GM18519 (cell line): ENCODE measurements around the gene CHRM4.

Source experiments
- ATAC-seq: cut with Tn5 transposase; IDR thresholded peaks from one replicate; pipeline ENCODE4 v1.9.1; 2021; ENCODE audit warnings: mild to moderate bottlenecking, moderate library complexity; ENCODE audit not compliant: unreplicated experiment, low FRiP score

CHRM4 gene

GRCh38 chr11:46391578-46392420, at the start of gene CHRM4:
Gene CHRM4, minus strand, starts transcription at chr11:46391776. Its CDS starts 5,219 bp downstream, at chr11:46386557.
- no peak for ATAC-seq

GRCh38 chr11:46438211-46438610, 46.6 kb upstream of the CHRM4 start:
- ATAC-seq: no peak

GRCh38 chr11:46437122-46437689, 45.6 kb upstream of the CHRM4 start:
- ATAC-seq: no peak

- ATAC-seq: no peak
These were observed 44.5 kb upstream of the CHRM4 start for GRCh38 chr11:46436113-46436512.

- ATAC-seq: no peak
These were observed 44.1 kb upstream of the CHRM4 start for GRCh38 chr11:46435679-46436078.

GRCh38 chr11:46431211-46431610, 39.6 kb upstream of the CHRM4 start:
- no peak for ATAC-seq

- ATAC-seq: no peak
These were observed 38.1 kb upstream of the CHRM4 start for GRCh38 chr11:46429717-46430116.

GRCh38 chr11:46427364-46427763, 35.8 kb upstream of the CHRM4 start:
- no peak for ATAC-seq

- no peak for ATAC-seq
These were observed 34.8 kb upstream of the CHRM4 start for GRCh38 chr11:46426233-46426991.

GRCh38 chr11:46422588-46422987, 31.0 kb upstream of the CHRM4 start:
- ATAC-seq: no peak

- no peak for ATAC-seq
These were observed 29.8 kb upstream of the CHRM4 start for GRCh38 chr11:46421257-46421880.

- ATAC-seq: no peak
These were observed 28.9 kb upstream of the CHRM4 start for GRCh38 chr11:46420513-46420912.

GRCh38 chr11:46418751-46419150, 27.2 kb upstream of the CHRM4 start:
- no peak for ATAC-seq

GRCh38 chr11:46417711-46418110, 26.1 kb upstream of the CHRM4 start:
- ATAC-seq: no peak

GRCh38 chr11:46414879-46415278, 23.3 kb upstream of the CHRM4 start:
- no peak for ATAC-seq

- no peak for ATAC-seq
These were observed 22.9 kb upstream of the CHRM4 start for GRCh38 chr11:46414466-46414796.

- no peak for ATAC-seq
These were observed 22.3 kb upstream of the CHRM4 start for GRCh38 chr11:46413760-46414465.

- no peak for ATAC-seq
These were observed 18.4 kb upstream of the CHRM4 start for GRCh38 chr11:46410021-46410420.

GRCh38 chr11:46408407-46408986, 16.9 kb upstream of the CHRM4 start:
- ATAC-seq: no peak

GRCh38 chr11:46407635-46408034, 16.1 kb upstream of the CHRM4 start:
- ATAC-seq: no peak
